WTC11 (cell line): ENCODE data around the gene PRR30. TPM values are rescaled to one million over a fixed set of nuclear protein-coding genes. Genes with fewer than 3 reads are reported as not detected.
A peak's percentile ranks its signal among the peaks of the same experiment; 100 is the strongest.

Experiments used
- ATAC-seq: fragments of 200-7000 bp; cut with Tn5 transposase; 2 replicates; pipeline ENCODE4 v1.10.0; 2021; ENCODE audit warnings: mild to moderate bottlenecking, moderate library complexity
- CTCF ChIA-PET: fragments of 300-600 bp; sonication (Branson Sonifier 250); formaldehyde crosslinking; loops from one replicate; lab custom pipeline; 2021; ENCODE audit warnings: antibody characterized with exemption; lab: Charles Lee
- POLR2A ChIA-PET: fragments of 350-600 bp; sonication (Branson Sonifier 250); formaldehyde crosslinking; loops from one replicate; lab custom pipeline; 2021; ENCODE audit warnings: antibody characterized with exemption; lab: Charles Lee
- DNase-seq: peaks from one replicate; pipeline ENCODE4 v3.0.0; 2021; ENCODE audit warnings: low spot score
- H3K27ac Mint-ChIP-seq: 2 replicates; pipeline ENCODE4 v1.8.0; 2021; ENCODE audit warnings: mixed read lengths
- H3K27me3 Mint-ChIP-seq: 2 replicates; pipeline ENCODE4 v1.8.0; 2021; ENCODE audit warnings: low read depth, mild to moderate bottlenecking, moderate library complexity, mixed read lengths
- H3K36me3 Mint-ChIP-seq: 2 replicates; pipeline ENCODE4 v1.8.0; 2021; ENCODE audit warnings: mixed read lengths
- H3K4me1 Mint-ChIP-seq: 2 replicates; pipeline ENCODE4 v1.8.0; 2022; ENCODE audit warnings: mixed read lengths
- H3K4me3 Mint-ChIP-seq: 2 replicates; pipeline ENCODE4 v1.8.0; 2021; ENCODE audit warnings: mild to moderate bottlenecking, moderate library complexity, mixed read lengths
- H3K9me3 Mint-ChIP-seq: 2 replicates; pipeline ENCODE4 v1.8.0; 2021; ENCODE audit warnings: mixed read lengths
- ELF4 ChIP-seq: sonication (generic); formaldehyde crosslinking; IDR thresholded peaks from 2 replicates; pipeline ENCODE4 v1.8.1; 2022; ENCODE audit warnings: low read depth, mild to moderate bottlenecking, moderate library complexity, missing genetic modification reagents
- GABPB1 ChIP-seq: sonication (generic); formaldehyde crosslinking; IDR thresholded peaks from 2 replicates; pipeline ENCODE4 v1.8.1; 2023; ENCODE audit warnings: mild to moderate bottlenecking, missing genetic modification reagents
- JUN ChIP-seq: sonication (generic); formaldehyde crosslinking; IDR thresholded peaks from 2 replicates; pipeline ENCODE4 v1.8.0; 2023; ENCODE audit warnings: mild to moderate bottlenecking, missing genetic modification reagents
- NFE2L1 ChIP-seq: sonication (generic); formaldehyde crosslinking; IDR thresholded peaks from 2 replicates; pipeline ENCODE4 v1.8.1; 2023; ENCODE audit warnings: missing genetic modification reagents
- ZNF263 ChIP-seq: sonication (generic); formaldehyde crosslinking; IDR thresholded peaks from 2 replicates; pipeline ENCODE4 v1.8.1; 2022; ENCODE audit warnings: low read depth, mild to moderate bottlenecking, moderate library complexity, missing genetic modification reagents
- total RNA-seq: library from RNA; stranded (reverse); gene quantifications from 3 replicates; pipeline ENCODE4 v1.2.3, GENCODE V29; 2021
- TF ChIP-seq, protein P1 (sequence below): sonication (generic); formaldehyde crosslinking; IDR thresholded peaks from 2 replicates; pipeline ENCODE4 v1.8.1; 2023; ENCODE audit warnings: mild to moderate bottlenecking, missing genetic modification reagents
- TF ChIP-seq, protein P2 (sequence below): sonication (generic); formaldehyde crosslinking; IDR thresholded peaks from 2 replicates; pipeline ENCODE4 v1.8.0; 2023; ENCODE audit warnings: mild to moderate bottlenecking, missing genetic modification reagents
- TF ChIP-seq, protein P3 (sequence below): sonication (generic); formaldehyde crosslinking; IDR thresholded peaks from 2 replicates; pipeline ENCODE4 v1.8.0; 2022; ENCODE audit warnings: mild to moderate bottlenecking, missing genetic modification reagents

PRR30 gene
- total RNA-seq, 1 experiment from 2014 or later: not detected

DNA sequence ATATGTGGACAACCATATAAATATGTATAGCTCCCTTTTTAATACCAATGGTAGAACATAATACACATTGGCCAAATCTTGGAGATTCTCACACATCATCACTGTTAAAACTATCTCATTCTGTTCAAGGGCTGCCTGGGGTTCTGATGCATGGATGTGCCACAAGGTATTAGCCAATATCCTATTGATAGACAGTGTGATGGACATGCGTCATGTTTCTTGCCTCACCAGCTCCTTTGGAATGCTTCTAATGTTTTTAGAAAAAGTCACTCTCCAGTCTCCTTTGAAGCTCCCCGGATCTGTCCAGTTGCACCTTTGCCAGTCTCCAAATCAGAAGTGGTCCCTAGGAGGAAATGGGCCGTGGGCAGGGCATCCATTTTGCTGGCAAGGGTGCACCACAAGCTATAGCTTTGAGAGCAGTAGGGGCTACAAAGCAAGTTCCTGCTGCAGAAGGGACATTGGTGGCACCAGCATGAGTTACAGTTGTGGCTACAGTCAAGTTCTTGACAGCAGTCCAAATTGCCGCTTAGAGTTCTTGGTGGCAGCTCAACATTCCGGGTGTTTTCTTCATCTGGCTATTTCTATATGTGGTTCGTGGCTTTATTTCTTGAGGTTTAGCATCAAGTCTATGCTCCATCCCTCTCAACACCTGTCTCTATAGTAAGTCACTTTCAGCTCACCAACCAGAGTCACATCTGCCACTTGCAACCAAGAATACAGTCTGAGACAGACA is 47.6 kb upstream of the PRR30 start (continued):
- TF ChIP-seq, protein P1, sequence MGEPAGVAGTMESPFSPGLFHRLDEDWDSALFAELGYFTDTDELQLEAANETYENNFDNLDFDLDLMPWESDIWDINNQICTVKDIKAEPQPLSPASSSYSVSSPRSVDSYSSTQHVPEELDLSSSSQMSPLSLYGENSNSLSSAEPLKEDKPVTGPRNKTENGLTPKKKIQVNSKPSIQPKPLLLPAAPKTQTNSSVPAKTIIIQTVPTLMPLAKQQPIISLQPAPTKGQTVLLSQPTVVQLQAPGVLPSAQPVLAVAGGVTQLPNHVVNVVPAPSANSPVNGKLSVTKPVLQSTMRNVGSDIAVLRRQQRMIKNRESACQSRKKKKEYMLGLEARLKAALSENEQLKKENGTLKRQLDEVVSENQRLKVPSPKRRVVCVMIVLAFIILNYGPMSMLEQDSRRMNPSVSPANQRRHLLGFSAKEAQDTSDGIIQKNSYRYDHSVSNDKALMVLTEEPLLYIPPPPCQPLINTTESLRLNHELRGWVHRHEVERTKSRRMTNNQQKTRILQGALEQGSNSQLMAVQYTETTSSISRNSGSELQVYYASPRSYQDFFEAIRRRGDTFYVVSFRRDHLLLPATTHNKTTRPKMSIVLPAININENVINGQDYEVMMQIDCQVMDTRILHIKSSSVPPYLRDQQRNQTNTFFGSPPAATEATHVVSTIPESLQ (CRISPR knock-in tag): no peak

DNA sequence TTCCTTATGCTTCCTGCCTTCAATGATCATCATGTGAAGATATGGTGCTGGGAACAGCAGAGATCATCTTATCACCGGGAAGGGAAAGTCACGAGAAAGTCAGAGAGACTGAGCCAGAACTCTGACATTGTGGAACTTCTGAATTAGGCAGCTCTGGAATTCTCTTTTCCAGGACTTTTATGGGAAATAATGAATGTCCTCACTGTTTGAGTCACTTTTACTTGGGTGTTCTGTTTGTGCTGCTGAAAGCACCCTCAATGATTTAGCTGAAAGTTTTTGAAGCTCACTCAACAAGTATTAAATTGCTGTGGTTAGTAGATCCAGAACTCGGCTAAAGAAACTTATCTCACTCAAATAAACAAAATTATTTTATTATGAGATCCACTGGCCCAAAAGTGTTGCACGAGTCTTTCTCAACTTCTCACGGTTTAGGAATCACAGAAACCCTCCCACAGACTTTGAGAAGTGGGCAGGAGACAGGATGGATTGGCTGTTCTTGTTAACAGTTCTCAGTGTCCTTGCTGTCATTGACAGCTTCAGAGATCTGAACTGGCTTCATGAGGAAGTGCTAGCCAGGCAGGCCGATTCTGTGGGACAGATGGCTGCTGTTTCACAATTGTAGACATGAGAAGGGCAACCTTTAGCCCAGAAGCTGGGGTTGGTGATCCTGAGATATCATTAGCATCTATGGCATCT is 46.3 kb upstream of the PRR30 start:
- Mint-ChIP-seq H3K27ac (no peak overlapping the region), H3K27me3 (peaks cover 6% of the 10 kb centered on the region), H3K4me1 (no peaks in the 10 kb centered on the region), H3K4me3 (no peak overlapping the region), H3K36me3 (no peaks in the 10 kb centered on the region), H3K9me3 (0 out of 2 replicates have a peak, but pooled peaks cover 5% of the 10 kb centered on the region)
- TF ChIP-seq GABPB1 (CRISPR knock-in tag): peak; percentile 46; the same call in 1 of the 2 replicates
- no peak for TF ChIP-seq ELF4 (CRISPR knock-in tag)
- DNase-seq: no peak
- CTCF ChIA-PET: interaction anchor here (0.6 to 4.1 kb wide), 4 partner anchors 15 to 148 kb away, joined by 3 to 19 read pairs (median 4); no protein-coding TSS in a partner anchor
- POLR2A ChIA-PET: no interaction called here
- ATAC-seq: no peak

DNA sequence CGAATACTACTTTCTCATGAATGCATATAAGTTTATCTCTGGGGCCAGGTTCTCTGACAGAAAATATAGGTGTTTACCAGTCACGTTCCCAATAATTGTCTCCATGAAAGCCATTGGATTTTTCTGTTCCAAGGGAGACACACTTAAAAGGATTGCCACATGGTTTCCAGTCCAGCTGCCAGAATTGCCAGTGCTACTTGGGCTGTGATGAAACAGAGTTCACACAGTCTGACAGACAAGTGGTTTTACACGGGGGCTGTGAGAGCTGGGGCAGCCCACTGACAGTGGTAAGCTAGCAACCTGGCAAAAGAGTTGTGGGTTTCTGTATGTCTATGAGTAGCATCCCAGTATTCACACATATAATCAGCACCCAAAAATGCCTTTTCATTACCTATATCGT is 44.9 kb upstream of the PRR30 start:
- ATAC-seq (no peak), DNase-seq (no peak)
- H3K4me1 Mint-ChIP-seq: no peaks in the 10 kb centered on the region
- ChIA-PET POLR2A (no interaction called here), CTCF (interaction anchor here (4.1 kb wide), 1 partner anchor 14 kb away, joined by 19 read pairs; no protein-coding TSS in a partner anchor)
- H3K4me3 Mint-ChIP-seq: no peak overlapping the region
- H3K9me3 Mint-ChIP-seq: 0 out of 2 replicates have a peak, but pooled peaks cover 5% of the 10 kb centered on the region
- TF ChIP-seq, protein P2, sequence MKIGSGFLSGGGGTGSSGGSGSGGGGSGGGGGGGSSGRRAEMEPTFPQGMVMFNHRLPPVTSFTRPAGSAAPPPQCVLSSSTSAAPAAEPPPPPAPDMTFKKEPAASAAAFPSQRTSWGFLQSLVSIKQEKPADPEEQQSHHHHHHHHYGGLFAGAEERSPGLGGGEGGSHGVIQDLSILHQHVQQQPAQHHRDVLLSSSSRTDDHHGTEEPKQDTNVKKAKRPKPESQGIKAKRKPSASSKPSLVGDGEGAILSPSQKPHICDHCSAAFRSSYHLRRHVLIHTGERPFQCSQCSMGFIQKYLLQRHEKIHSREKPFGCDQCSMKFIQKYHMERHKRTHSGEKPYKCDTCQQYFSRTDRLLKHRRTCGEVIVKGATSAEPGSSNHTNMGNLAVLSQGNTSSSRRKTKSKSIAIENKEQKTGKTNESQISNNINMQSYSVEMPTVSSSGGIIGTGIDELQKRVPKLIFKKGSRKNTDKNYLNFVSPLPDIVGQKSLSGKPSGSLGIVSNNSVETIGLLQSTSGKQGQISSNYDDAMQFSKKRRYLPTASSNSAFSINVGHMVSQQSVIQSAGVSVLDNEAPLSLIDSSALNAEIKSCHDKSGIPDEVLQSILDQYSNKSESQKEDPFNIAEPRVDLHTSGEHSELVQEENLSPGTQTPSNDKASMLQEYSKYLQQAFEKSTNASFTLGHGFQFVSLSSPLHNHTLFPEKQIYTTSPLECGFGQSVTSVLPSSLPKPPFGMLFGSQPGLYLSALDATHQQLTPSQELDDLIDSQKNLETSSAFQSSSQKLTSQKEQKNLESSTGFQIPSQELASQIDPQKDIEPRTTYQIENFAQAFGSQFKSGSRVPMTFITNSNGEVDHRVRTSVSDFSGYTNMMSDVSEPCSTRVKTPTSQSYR (CRISPR knock-in tag): no peak
- H3K27me3 Mint-ChIP-seq: peaks cover 6% of the 10 kb centered on the region
- H3K27ac Mint-ChIP-seq: no peak overlapping the region
- no peaks in the 10 kb centered on the region for H3K36me3 Mint-ChIP-seq

DNA sequence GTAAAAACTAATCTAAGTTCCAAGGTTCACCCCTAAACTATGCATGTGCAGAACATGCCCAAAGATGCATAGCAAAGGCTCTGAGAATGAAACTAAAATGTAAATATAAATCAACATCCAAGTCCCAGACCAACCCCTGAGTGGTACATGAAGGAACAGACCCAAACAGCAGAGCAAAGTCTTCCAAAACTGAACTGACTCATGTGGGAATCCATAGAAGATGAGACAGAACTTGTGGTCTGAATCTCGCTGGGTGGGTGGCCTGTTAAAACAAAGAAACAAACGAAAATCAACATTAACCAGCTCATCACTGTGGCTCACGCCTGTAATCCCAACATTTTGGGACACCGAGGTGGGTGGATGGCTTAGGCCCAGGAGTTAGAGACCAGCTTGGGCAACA is 43.1 kb upstream of the PRR30 start:
- Mint-ChIP-seq H3K27ac (no peak overlapping the region), H3K27me3 (peaks cover 6% of the 10 kb centered on the region), H3K4me1 (no peaks in the 10 kb centered on the region), H3K4me3 (no peak overlapping the region), H3K9me3 (0 out of 2 replicates have a peak, but pooled peaks cover 5% of the 10 kb centered on the region), H3K36me3 (no peaks in the 10 kb centered on the region)
- DNase-seq: no peak
- no peak for TF ChIP-seq ZNF263 (CRISPR knock-in tag)
- TF ChIP-seq, protein P1 (CRISPR knock-in tag): no peak
- no peak for TF ChIP-seq NFE2L1
- no peak for TF ChIP-seq JUN (CRISPR knock-in tag)
- TF ChIP-seq, protein P3, sequence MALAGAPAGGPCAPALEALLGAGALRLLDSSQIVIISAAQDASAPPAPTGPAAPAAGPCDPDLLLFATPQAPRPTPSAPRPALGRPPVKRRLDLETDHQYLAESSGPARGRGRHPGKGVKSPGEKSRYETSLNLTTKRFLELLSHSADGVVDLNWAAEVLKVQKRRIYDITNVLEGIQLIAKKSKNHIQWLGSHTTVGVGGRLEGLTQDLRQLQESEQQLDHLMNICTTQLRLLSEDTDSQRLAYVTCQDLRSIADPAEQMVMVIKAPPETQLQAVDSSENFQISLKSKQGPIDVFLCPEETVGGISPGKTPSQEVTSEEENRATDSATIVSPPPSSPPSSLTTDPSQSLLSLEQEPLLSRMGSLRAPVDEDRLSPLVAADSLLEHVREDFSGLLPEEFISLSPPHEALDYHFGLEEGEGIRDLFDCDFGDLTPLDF (CRISPR knock-in tag): no peak
- CTCF ChIA-PET: interaction anchor here (1.3 to 1.4 kb wide), 3 partner anchors 9 to 49 kb away, joined by 4 to 7 read pairs (median 4); no protein-coding TSS in a partner anchor
- ATAC-seq: no peak
- POLR2A ChIA-PET: no interaction called here
